ENCODE measurements around the gene CLEC2D. TPM values are rescaled to one million over a fixed set of nuclear protein-coding genes. Genes with fewer than 3 reads are reported as not detected.
"Not testable (repeated sequence)": the region's sequence is repeated elsewhere in the genome, so short reads cannot be mapped to it uniquely, and the experiment has no call there.

The CLEC2D gene
- total and polyA plus RNA-seq, 8 donors, result 8.9 to 41.7 (median 31.2) TPM

DNA sequence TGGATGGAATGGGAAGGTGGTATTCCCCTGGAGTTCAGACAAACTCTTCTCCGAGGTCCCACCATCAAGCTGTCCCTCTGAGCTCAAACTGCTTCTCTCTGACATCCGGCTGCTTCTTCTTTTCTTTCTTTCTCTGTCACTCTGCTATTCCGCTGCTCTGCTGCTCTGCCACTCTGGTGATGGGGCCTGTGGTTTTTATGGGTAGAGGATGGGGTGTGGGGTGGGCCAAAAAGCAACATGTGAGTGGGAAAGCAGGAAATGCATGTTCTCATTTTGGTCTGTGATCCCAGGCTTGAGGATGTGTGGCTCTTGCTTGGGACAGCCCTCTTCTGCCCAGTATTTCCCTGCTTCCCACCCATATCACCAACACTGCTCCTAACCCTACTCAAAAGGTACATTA lies 32.7 kb downstream of the CLEC2D start:
- peaks cover 0 to 2% of the 10 kb centered on the region in 2 donors for H3K9me3 ChIP-seq
- H3K27ac ChIP-seq, result no peak overlapping the region
- DNase-seq (no peak), ATAC-seq (no peak)
- H3K4me3 ChIP-seq, result no peak overlapping the region
- H3K27me3 ChIP-seq, result no peaks in the 10 kb centered on the region
- intact Hi-C loops (cut with DNase I), result no loop called here
- TF ChIP-seq, protein P1, sequence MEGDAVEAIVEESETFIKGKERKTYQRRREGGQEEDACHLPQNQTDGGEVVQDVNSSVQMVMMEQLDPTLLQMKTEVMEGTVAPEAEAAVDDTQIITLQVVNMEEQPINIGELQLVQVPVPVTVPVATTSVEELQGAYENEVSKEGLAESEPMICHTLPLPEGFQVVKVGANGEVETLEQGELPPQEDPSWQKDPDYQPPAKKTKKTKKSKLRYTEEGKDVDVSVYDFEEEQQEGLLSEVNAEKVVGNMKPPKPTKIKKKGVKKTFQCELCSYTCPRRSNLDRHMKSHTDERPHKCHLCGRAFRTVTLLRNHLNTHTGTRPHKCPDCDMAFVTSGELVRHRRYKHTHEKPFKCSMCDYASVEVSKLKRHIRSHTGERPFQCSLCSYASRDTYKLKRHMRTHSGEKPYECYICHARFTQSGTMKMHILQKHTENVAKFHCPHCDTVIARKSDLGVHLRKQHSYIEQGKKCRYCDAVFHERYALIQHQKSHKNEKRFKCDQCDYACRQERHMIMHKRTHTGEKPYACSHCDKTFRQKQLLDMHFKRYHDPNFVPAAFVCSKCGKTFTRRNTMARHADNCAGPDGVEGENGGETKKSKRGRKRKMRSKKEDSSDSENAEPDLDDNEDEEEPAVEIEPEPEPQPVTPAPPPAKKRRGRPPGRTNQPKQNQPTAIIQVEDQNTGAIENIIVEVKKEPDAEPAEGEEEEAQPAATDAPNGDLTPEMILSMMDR (IDR thresholded peaks at IDR 0.05), result no peak
- H3K4me1 ChIP-seq, result peaks cover 0 to 30% of the 10 kb centered on the region in 2 donors
- no peaks in the 10 kb centered on the region for H3K36me3 ChIP-seq

DNA sequence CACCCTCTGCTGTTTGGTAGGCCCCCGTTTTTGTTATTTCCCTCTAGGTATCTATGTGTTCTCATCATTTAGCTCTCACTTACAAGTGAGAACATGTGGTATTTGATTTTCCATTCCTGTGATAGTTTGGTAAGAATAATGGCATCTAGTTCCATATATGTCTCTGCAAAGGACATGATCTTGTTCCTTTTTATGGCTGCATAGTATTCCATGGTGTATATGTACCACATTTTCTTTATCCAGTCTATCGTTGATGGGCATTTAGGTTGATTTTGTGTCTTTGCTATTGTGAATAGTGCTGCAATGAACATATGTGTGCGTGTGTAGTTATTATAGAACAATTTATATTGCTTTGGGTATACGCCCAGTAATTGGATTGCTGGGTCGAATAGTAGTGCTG lies 35.0 kb downstream of the CLEC2D start:
- DNase-seq; H3K4me3 ChIP-seq; H3K27me3 ChIP-seq; H3K36me3 ChIP-seq; H3K27ac ChIP-seq; H3K9me3 ChIP-seq; ATAC-seq; intact Hi-C loops (cut with DNase I): not testable (repeated sequence)
- peaks cover 5 to 27% of the 10 kb centered on the region in 2 donors for H3K4me1 ChIP-seq

DNA sequence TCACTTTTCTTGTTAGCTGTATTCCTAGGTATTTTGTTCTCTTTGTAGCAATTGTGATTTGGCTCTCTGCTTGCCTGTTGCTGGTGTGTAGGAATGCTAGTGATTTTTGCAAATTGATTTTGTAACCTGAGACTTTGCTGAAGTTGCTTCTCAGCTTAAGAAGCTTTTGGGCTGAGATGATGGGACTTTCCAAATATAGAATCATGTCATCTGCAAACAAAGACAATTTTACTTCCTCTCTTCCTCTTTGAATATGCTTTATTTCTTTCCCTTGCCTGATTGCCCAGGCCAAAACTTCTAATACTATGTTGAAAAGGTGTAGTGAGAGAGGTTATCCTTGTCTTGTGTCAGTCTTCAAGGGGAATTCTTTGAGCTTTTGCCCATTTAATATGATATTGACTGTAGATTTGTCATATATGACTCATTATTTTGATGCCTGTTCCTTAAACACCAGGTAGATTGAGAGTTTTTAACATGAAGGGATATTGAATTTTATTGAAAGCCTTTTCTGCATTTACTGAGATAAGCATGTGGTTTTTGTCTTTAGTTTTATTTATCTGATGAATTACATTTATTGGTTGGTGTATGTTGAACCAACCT lies 36.7 kb downstream of the CLEC2D start:
- ATAC-seq, result no peak
- H3K27me3 ChIP-seq, result no peaks in the 10 kb centered on the region
- no peak overlapping the region for H3K27ac ChIP-seq
- intact Hi-C loops (cut with DNase I), result no loop called here
- no peak overlapping the region for H3K4me3 ChIP-seq
- H3K36me3 ChIP-seq, result no peaks in the 10 kb centered on the region
- TF ChIP-seq, protein P1 (IDR thresholded peaks at IDR 0.05), result no peak
- no peaks in the 10 kb centered on the region for H3K9me3 ChIP-seq
- peaks cover 5 to 20% of the 10 kb centered on the region in 2 donors for H3K4me1 ChIP-seq
- DNase-seq, result no peak

DNA sequence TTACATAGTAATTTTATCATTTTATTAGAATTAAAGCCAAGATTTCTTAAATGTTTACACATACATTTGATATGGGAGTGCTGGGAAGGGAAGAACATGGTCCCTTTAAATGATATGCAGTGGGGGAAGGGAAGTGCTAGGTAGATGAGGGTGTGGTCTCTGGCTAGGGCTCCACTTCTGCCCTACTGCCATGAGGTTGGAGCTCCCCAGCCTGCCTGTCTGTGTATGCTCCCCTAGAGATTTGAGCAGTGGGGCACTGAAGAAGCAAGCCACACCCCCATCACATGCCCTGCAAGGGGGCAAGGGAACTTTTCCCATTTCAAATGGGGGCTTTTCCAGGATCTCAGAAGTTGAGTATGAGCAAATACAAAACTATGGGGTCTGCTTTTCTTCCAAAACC lies 37.8 kb downstream of the CLEC2D start:
- H3K4me3 ChIP-seq, result no peak overlapping the region
- ATAC-seq, result no peak
- TF ChIP-seq, protein P1 (IDR thresholded peaks at IDR 0.05), result no peak
- intact Hi-C loops (cut with DNase I), result no loop called here
- no peaks in the 10 kb centered on the region for H3K9me3 ChIP-seq
- H3K36me3 ChIP-seq, result no peaks in the 10 kb centered on the region
- H3K4me1 ChIP-seq, result peaks cover 5 to 20% of the 10 kb centered on the region in 2 donors
- DNase-seq, result no peak
- H3K27me3 ChIP-seq, result no peaks in the 10 kb centered on the region
- H3K27ac ChIP-seq, result no peak overlapping the region

DNA sequence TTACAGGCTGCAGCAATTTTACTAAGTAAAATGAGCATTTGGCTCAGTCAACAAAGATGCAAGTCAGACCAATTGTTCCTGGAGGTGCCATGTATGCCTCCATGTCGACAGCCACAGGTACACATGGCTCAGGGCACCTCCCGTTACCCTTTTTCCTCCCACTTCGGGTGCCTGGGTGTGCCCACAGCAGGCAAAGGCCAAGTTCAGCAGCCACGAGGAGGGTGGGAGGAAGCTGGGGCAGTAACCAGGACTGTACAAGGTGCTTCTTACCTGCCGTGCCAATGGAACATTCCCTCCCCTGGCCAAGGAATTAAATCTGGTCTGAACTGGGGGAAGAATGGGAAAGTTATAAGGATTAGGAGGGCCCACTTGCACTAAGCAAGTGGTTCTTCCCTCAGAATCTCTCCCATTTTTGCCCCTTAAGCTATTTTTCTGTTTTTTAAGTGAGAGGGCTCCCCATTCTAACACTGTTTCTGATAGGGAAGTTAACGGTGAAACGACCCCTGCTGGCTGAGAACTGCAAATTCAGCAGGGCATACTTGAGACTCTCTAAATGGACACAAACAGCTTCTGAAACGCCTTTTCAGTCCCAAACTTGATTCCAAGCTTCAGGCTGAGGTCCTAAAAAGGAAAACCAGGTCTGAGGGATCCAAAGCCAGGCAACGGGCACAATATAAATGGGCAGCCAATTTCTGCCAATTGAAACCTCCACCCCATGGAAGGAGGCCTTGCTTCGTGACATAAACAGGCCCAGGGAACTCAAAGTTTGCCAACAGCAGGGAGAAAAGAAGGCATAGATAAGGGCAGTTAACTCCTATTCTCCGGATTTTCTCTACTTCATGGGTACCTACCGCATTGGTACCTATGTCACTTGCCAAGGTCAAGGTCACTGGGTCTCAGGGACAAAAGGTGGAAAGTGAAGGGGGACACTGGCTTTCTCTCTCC lies 38.6 kb downstream of the CLEC2D start:
- Histone ChIP-seq H3K27me3 (no peaks in the 10 kb centered on the region), H3K36me3 (no peaks in the 10 kb centered on the region), H3K4me3 (no peak overlapping the region), H3K27ac (no peak overlapping the region), H3K4me1 (peaks cover 5 to 20% of the 10 kb centered on the region in 2 donors), H3K9me3 (no peaks in the 10 kb centered on the region)
- DNase-seq, result peak in 3 of 4 donors; percentile 15 to 57 (median 43)
- TF ChIP-seq, protein P1 (IDR thresholded peaks at IDR 0.05), result peak; percentile 79 to 86
- intact Hi-C loops (cut with DNase I), result loop anchor here in 1 of 2 donors (2.0 kb wide), 1 partner anchor 73 kb away; no protein-coding TSS in a partner anchor
- ATAC-seq, result peak; percentile 93
